GM11168 (cell line): Measurements from ENCODE around the gene TMIGD1.

Source experiments
- in situ Hi-C: fragments of 300-500 bp; cut with MboI; formaldehyde crosslinking; loops from one replicate; pipeline ENCODE4 v1.12.0; 2022; ENCODE audit warnings: low sequenced_read_pairs; ENCODE audit not compliant: unreplicated experiment

The TMIGD1 gene, protein sequence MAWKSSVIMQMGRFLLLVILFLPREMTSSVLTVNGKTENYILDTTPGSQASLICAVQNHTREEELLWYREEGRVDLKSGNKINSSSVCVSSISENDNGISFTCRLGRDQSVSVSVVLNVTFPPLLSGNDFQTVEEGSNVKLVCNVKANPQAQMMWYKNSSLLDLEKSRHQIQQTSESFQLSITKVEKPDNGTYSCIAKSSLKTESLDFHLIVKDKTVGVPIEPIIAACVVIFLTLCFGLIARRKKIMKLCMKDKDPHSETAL

DNA sequence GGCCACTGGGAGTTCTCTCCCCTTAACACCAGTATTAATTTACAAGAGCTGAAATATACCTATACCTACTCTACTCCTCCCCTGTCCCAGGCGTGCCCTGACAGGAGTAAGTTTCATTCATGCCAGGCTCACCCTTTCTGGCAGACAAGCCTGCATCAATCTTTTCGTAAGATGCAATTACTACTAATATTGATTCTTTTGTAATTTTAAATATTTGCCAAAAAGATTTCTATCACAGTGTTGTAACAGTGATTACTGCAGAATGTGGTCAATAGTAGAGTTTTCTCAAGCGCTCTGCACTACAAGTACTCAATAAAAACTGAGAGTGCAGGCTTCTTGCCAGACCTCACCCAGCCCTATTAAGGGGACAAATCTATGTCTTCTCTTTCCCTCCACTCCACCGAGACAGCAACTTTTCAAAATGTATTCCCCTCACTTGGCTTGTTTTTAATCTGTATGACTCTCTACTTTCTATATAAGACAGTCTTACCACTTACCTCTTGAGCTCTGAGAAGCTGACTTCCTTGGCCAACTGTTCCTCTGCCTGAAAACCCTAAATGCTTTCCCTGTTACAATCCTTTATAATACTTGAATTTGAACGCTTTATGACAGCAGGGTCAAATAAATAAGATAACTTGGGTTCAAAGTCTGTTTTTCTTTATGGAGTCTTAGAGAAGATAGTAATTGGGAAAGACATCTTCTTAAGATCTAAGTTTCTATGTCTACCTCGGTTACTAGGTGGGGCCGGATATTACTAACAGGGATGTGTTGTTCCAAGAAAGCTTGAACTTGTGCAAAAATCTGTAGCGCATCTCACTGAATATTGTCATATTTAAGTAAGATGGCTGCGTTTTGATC, at the start of gene TMIGD1:
TSS of gene TMIGD1 (minus strand) at position 555 of the 858 bp plus-strand sequence. CDS start 1,924 bp downstream, outside the sequence.
- in situ Hi-C loops = no loop called here

DNA sequence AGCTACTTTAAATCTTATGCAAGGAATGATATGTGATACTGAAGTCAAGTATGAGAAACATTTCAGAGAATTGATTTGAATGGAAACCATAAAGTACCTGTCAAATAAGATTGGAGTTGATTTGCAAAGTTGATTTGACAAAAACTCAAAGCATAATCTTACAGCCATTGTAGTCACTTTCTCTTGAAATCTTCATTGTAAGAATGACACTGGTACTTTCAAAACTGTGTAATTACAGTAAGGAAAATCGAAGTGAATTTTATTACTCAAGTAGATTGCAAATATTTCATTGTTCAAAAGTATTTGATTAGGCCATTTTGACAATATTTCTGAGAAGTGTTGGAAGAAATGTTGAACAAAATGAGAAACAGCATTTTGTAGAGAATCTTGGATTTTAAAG, 48.5 kb upstream of the TMIGD1 start:
- in situ Hi-C loops = no loop called here

DNA sequence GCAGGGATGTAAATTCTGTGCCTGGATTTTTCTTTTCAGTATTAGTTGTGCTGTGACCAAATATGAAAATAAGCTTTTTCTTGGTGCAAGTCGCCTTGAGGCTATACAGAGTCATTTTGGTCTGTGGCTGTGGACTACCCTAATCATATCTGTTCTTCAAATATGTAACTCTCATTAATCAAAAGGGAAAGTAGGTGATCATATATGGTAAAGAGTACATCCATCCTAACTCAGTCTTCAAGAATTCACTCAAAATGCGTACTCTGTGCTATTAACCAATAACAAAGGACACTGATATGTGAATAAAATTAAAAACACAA, 47.4 kb upstream of the TMIGD1 start:
- in situ Hi-C loops = no loop called here

DNA sequence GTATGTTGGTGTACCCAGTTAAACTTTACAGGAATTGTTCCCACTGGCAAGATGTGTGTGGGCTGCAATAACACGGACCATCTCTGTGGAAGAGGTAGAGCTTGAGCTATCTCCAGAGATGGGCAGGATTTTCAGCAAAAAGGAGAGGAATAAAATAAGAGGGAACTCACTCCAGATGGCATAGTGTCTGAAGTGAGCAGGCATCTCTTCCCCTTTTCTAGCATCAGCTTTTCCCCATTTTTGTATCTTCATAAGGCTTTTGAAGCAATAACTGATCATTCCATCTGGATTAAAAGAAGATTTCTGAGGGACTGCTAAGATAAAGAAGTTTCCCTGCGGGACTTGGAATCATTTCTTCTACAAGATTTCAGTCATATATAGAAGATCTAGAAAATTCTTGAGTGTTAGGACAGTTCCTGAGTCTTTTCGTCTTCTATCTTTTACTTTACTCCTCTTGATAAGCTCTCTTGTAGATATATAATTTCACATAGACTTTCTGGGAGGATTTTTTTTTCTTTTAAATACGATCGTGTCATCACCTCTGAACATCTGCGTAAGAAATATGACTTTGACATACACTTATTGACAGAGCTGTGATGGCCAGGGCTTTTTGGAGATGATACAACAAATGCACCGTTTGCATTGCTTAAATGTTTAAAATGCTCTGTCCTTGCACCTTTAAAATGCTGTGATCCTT, 46.9 kb upstream of the TMIGD1 start:
- in situ Hi-C loops = no loop called here

DNA sequence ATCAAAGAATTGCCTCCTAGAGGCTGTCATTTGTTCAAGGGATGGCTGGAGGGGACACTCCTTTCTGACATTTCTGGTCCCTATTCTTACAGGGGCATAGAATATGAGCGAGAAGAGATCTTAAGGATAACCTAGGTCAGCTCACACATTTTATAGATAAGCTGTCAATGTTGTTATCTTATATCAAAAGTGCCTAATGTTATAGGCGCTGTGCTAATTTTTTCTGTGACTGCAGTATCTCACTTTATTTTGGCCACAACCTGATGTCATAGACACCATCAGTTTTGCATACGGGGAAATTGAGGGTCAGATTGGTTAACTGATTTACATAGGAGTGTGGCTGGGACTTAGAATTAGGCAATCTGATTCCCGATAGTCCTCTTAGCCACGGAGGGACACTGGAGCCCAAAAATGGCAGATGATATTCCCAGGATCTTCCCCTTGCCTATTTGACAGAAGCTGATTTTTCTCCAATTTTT, 46.1 kb upstream of the TMIGD1 start:
- in situ Hi-C loops = no loop called here

DNA sequence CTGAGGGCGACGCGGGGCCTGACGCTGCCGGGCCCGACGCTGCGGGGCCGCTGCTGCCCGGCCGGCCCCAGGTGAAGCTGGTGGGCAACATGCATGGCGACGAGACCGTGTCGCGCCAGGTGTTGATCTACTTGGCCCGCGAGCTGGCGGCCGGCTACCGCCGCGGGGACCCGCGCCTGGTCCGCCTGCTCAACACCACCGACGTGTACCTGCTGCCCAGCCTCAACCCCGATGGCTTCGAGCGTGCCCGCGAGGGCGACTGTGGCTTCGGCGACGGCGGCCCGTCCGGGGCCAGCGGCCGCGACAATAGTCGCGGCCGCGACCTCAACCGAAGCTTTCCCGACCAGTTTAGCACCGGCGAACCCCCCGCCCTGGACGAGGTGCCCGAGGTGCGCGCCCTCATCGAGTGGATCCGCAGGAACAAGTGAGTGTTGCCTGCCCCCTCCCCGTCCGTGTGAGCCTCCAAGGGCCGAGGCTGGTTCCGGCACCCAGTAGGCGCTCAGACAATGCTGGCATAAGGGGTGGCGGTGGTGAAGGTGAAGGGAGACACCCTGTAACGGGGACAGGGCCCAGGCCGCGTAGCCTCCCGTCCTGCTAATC, 45.5 kb upstream of the TMIGD1 start:
- in situ Hi-C loops = no loop called here

DNA sequence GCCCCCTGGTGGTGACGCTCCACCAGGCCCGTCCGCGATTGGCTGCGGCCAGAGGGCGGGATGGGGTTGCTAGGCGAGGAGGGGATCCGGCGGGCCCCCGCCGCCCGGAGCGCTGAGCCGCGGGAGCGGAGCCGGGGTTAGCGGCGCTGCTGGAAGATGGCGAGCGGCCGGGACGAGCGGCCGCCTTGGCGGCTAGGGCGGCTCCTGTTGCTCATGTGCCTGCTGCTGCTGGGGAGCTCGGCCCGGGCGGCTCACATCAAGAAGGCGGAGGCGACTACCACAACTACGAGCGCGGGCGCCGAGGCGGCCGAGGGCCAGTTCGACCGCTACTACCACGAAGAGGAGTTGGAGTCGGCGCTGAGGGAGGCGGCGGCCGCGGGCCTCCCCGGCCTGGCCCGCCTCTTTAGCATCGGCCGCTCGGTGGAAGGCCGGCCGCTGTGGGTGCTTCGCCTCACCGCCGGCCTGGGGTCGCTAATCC, 45.0 kb upstream of the TMIGD1 start, which contains the start of gene CPD:
TSS of gene CPD (plus strand) at position 103 of the 478 bp plus-strand sequence. CDS start at position 157, 54 bp downstream.
- in situ Hi-C loops = no loop called here

DNA sequence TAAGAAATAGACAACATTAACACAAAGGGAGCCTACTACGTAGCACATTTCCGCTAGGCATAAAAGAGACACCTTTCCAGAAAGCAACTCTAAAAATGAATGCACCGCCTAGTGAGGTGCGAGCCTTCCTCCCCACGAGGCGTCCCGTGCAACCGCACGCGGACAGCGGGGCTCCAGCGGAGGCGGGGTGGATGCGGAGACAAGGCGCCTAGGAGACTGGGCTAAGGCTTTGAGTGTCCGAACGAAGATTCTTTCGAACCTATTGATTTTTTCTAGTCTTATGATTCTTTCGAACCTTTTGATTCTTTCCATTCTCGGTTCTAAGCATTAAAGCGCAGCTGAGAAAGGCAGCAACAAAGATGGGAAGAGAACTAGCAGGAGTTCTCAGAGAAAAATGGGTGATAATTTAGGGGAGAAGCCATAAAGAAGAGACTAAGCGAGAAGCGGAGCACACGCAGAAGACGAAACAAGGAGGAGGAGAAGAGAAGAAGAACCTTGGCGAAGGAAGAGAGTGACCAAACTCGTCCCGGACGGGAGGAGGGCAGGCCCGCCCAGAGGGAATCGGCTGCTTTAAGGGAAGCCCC, 44.5 kb upstream of the TMIGD1 start:
- in situ Hi-C loops = no loop called here

DNA sequence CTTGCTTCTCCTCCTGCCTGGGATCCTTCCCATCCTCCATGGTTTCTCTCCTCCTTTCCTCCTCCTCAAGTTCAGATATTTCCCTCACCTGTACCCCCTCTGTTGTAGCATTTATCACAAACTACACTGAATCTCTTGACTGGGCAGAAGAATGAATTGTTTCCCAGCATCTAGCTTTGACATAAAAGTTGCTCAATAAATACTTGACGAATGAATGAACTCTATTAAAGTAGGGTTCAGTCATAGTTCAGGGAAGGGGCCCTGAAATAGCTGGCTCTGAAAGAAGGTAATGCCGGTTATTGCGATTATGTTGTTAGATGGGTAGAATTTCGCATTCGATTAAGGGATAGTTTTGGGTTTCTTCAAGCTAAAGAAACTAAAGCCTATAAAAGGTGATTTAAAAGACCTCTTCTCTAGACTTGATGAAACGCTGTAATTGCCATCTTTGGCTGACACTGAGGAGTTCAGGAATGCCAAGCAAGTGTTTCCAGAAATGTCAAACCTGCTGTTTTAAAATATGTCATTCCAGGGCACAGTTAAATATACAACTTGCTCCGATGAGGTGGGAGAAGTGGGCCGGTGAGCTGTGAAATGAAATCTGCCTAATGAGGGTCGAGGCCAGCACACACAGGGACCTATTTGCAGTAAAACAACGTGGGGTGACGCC, 43.9 kb upstream of the TMIGD1 start:
- in situ Hi-C loops = no loop called here

DNA sequence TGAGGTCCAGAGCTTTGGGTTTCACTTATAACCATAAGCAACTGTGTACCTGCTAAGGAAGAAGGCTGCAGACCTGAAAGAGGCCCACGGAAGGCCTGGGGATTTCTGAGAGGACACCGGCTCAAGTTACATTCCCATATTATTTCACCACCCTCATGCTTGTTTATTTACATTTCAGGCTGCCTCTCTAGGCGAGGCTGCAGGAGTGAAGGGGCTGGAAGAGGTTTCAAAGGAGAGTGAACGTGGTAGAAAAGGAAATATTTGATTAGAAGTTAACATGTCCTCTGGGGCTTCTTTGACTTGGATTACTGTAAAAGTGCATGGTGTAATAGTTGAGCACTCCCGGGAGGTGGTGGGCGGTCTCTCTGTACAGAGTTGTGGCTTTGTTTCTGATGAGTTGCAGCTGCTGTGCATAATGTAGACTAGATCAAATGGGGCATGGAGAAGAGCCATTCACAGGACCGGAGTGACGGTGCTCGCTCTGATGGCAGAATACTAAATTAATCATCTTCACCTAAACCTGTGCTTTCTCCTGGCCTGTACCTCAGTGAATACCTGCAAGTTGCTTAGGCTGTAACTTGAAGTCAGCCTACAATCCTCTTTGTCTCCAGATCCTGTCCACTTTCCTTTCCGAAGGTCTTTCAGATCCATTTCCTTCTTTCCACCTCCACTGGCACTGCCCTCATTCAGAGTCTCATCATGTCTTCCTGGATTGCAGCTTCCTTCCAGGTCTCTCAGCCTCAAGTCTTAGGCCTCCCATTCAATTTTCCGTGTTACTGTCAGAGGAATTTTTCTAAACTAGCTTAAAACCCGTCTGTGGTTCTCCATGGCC, 43.0 kb upstream of the TMIGD1 start:
- in situ Hi-C loops = no loop called here

DNA sequence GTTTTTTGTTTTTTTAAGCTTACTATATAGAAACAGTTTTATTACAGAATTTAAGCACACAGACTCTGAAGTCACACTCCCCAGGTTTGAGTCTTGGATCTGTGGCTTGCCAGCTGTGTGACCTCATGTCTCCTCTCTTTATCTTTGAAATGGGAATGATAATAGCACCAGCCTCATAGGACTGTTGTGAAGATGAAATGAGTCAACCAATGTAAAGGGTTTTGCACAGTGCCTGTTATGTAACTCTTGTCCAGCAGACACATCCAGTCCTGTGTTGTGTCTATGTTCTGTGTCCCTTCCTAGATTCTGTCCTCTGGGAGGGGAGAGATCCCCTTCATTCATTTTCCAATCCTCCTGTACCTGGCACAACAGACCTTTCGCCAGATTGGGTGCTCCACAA, 41.8 kb upstream of the TMIGD1 start:
- in situ Hi-C loops = no loop called here

DNA sequence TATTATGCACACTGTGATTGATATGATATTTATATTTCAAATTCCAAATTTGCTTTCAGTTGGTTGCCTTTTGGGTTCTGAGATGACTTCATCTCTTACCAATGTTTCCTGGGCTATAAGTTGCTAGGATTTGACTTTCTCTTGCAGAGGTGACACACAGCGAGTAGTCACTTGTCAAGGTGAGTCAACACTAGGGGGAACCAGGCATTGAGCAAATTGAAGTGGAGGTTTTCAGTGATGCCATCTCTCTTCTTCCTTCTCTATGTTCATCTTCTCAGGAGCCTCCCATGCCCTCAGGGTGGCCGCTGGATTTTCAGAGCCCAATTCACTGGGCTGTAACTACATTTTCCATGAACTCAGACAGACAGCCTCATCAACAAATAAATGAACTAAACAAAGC, 38.9 kb upstream of the TMIGD1 start:
- in situ Hi-C loops = no loop called here

DNA sequence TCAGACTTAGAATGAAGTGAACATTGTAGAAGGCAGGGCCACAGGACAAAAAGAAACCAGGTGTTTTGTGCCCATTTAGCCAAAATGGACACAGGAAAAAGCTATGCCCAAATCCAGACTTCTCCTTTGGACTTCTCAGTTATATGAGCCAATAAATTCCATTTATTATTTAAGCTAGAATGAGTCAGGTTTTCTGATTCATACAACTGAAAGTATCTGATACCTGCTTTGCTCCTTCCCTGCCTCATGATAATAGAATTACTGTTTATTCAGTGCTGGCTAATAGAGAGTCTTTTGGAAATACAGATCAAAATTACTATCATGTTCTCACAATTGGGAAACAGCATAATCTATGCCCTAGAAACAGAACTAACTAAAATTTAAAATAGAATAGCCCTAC, 36.1 kb upstream of the TMIGD1 start:
- in situ Hi-C loops = no loop called here

DNA sequence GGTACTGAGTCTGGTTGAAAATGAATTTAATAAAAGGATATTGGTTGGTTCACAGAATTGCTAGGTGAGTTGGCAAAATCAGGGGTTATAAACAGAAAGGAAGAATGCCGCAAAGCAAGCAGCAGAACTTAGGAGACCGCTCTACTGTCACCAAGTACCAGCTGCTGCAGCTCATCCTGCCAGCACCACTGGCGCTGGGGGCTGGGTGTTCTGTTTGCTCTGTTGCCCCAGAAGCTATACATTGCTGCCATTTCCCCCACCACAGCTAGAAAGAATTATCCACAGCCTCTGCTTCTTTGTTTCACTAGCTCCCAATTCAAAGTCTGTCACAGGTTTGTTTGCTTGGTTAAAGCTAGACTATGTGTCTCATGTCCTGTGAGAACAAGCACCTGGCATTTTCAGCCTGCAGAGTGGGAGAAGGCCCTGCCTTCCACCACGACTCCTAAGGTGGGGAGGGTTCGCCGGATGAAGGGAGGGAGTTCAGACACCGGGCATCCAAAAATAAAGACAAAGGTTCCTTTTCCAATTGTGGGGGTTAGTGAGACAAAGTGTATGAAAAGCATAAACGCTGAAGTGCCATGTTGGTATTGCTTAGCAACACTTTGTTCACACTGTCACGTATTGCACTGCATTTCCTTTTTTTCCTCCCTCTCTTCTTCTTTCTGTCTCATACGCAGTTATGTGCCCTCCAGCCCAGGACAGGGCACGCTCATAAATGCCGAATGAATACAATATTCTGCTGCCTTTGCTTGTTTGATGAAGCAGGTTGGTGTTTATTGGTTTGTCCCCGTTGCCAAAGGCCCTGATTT, 35.3 kb upstream of the TMIGD1 start:
- in situ Hi-C loops = no loop called here

DNA sequence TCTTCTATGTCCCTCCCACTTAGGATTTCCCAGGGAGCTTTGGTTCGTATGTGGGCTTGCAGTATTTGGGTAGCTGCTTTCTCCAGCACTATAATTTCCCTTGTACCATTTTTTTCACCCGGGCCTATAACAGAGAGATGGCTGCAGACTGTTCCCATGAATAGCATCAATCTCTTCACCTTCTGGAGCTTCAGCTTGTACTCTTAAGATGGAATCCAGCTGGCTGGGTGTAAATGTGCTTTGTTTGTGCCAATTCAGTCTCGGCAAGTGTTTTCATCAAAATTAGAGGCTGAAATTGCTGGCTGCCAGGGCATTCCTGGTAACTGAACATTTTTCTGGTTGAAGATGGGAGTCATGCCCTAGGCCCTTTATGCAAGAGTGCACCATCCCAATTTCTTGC, 32.7 kb upstream of the TMIGD1 start:
- in situ Hi-C loops = no loop called here

DNA sequence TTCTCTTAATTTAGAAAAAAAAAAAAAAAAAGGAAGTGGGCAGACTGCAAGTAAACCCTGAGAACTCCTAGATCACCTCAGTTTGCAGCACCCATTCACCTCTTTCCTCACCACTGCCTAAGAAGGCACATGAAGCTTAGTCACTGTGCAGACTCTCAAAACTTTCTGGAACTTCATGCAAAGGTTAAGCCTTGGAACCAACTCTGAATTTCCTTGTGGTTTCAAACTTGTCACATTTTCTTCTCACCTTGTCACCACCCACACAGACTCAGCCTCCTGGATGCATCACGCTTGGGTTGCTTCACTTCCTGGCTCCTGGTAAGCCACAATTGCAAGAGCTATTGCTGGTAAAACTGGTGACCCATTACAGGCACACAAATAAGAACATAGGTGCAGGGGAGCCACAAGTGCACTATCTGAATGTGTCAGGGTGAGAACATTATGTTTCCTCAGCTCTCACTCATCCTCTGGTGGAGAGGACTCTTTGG, 29.9 kb upstream of the TMIGD1 start:
- in situ Hi-C loops = no loop called here

DNA sequence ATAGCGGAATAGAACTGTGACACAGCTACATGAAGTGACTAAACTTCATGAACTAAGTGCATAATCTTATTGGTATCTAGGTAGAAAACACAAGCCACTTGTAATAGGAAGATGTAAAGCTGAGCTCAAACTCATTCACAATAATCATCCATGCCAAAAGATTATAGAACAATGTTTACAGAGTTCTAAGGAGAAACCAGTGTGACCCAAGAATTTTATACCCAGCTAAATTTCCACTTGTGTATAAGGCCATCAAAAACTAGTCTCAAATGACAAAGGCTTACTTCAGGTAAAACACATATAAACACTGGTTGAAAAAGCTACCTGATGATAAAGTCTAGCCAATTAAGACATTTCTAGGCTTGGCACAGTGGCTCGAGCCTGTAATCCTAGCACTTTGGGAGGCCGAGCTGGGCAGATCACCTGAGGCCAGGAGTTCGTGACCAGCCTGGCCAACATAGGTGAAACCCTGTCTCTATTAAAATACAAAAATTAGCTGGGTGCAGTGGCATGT, 28.0 kb upstream of the TMIGD1 start:
- in situ Hi-C loops = no loop called here
